ENCODE measurements around the gene LMOD3. TPM values are rescaled to one million over a fixed set of nuclear protein-coding genes. Genes with fewer than 3 reads are reported as not detected.

Gene LMOD3
- 0.09 TPM for total RNA-seq

- ATAC-seq: no peak
- DNase-seq (ENCODE audit: low spot score): no peak
- intact Hi-C loops (cut with DNase I): no loop called here
These were observed at the start of gene LMOD3 for GRCh38 chr3:69122403-69122802. LMOD3 (minus strand) TSS chr3:69122595; CDS start chr3:69122386, 209 bp downstream.

GRCh38 chr3:69172058-69172457 lies 49.7 kb upstream of the LMOD3 start:
- DNase-seq (ENCODE audit: low spot score) (no peak), ATAC-seq (no peak)
- intact Hi-C loops (cut with DNase I): loop anchor here (10.0 kb wide), 1 partner anchor 1823 kb away; no protein-coding TSS in a partner anchor

GRCh38 chr3:69166446-69166845 lies 44.1 kb upstream of the LMOD3 start:
- no peak for ATAC-seq
- no peak for DNase-seq (ENCODE audit: low spot score)
- intact Hi-C loops (cut with DNase I): no loop called here

- DNase-seq (ENCODE audit: low spot score) (no peak), ATAC-seq (no peak)
- intact Hi-C loops (cut with DNase I): no loop called here
These were observed 43.3 kb upstream of the LMOD3 start for GRCh38 chr3:69165744-69166143.

- DNase-seq (ENCODE audit: low spot score): no peak
- intact Hi-C loops (cut with DNase I): loop anchor here (5.0 kb wide), 1 partner anchor 508 kb away; no protein-coding TSS in a partner anchor
- no peak for ATAC-seq
These were observed 41.9 kb upstream of the LMOD3 start for GRCh38 chr3:69164296-69164695.

- no peak for DNase-seq (ENCODE audit: low spot score)
- ATAC-seq: no peak
- intact Hi-C loops (cut with DNase I): loop anchor here (5.0 kb wide), 1 partner anchor 510 kb away; no protein-coding TSS in a partner anchor
These were observed 40.0 kb upstream of the LMOD3 start for GRCh38 chr3:69162308-69162980.

GRCh38 chr3:69161587-69162307 lies 39.4 kb upstream of the LMOD3 start:
- DNase-seq (ENCODE audit: low spot score): no peak
- intact Hi-C loops (cut with DNase I): loop anchor here (5.0 kb wide), 1 partner anchor 511 kb away; no protein-coding TSS in a partner anchor
- peak; percentile 78 for ATAC-seq

GRCh38 chr3:69160525-69160924 lies 38.1 kb upstream of the LMOD3 start:
- DNase-seq (ENCODE audit: low spot score): no peak
- ATAC-seq: no peak
- intact Hi-C loops (cut with DNase I): loop anchor here (5.0 kb wide), 1 partner anchor 512 kb away; no protein-coding TSS in a partner anchor

GRCh38 chr3:69160107-69160506 lies 37.7 kb upstream of the LMOD3 start:
- intact Hi-C loops (cut with DNase I): loop anchor here (5.0 kb wide), 1 partner anchor 512 kb away; no protein-coding TSS in a partner anchor

GRCh38 chr3:69149586-69149985 lies 27.2 kb upstream of the LMOD3 start:
- no peak for DNase-seq (ENCODE audit: low spot score)
- ATAC-seq: no peak
- intact Hi-C loops (cut with DNase I): no loop called here

More at GRCh38 chr3:69160107-69160506, 37.7 kb upstream of the LMOD3 start:
- DNase-seq (ENCODE audit: low spot score) (no peak), ATAC-seq (no peak)

GRCh38 chr3:69145688-69146087 lies 23.3 kb upstream of the LMOD3 start:
- intact Hi-C loops (cut with DNase I): no loop called here
- ATAC-seq (no peak), DNase-seq (ENCODE audit: low spot score) (no peak)

GRCh38 chr3:69144631-69145245 lies 22.3 kb upstream of the LMOD3 start:
- DNase-seq (ENCODE audit: low spot score) (no peak), ATAC-seq (no peak)
- intact Hi-C loops (cut with DNase I): no loop called here

- no peak for DNase-seq (ENCODE audit: low spot score)
- ATAC-seq: no peak
- intact Hi-C loops (cut with DNase I): no loop called here
These were observed 21.2 kb upstream of the LMOD3 start for GRCh38 chr3:69143612-69144011.

GRCh38 chr3:69142797-69143454 lies 20.5 kb upstream of the LMOD3 start:
- ATAC-seq: no peak
- no peak for DNase-seq (ENCODE audit: low spot score)
- intact Hi-C loops (cut with DNase I): no loop called here

- DNase-seq (ENCODE audit: low spot score) (no peak), ATAC-seq (peak; percentile 56)
- intact Hi-C loops (cut with DNase I): no loop called here
These were observed 19.7 kb upstream of the LMOD3 start for GRCh38 chr3:69142090-69142489.

- ATAC-seq (no peak), DNase-seq (ENCODE audit: low spot score) (no peak)
- intact Hi-C loops (cut with DNase I): no loop called here
These were observed 18.9 kb upstream of the LMOD3 start for GRCh38 chr3:69141313-69141712.

- no peak for ATAC-seq
- intact Hi-C loops (cut with DNase I): no loop called here
- no peak for DNase-seq (ENCODE audit: low spot score)
These were observed 15.0 kb upstream of the LMOD3 start for GRCh38 chr3:69137412-69137811.

GRCh38 chr3:69137005-69137404 lies 14.6 kb upstream of the LMOD3 start:
- intact Hi-C loops (cut with DNase I): no loop called here
- DNase-seq (ENCODE audit: low spot score) (no peak), ATAC-seq (no peak)

- ATAC-seq (no peak), DNase-seq (ENCODE audit: low spot score) (no peak)
- intact Hi-C loops (cut with DNase I): no loop called here
These were observed 8.3 kb upstream of the LMOD3 start for GRCh38 chr3:69130689-69131088.

Measured in sciatic nerve (tissue), 2 donors.